Frontal cortex (tissue), 4 donors: ENCODE measurements around the gene KRT82. TPM values are rescaled to one million over a fixed set of nuclear protein-coding genes. Genes with fewer than 3 reads are reported as not detected.

Source experiments
- DNase-seq, 2 donors: peaks; one replicate each; pipeline ENCODE4 v3.0.0; 2012; ENCODE audit warnings: low spot score in 2 of 2
- FAIRE-seq: peaks from 2 replicates; lab custom pipeline; 2012; peaks lifted over from hg19 to GRCh38; lab: Jason Lieb, UNC
- total RNA-seq: library from RNA; depleted of rRNA; stranded (reverse); fragments of >200 nt; gene quantifications from one replicate; pipeline ENCODE4 v1.2.3, GENCODE V29; 2014
- donor health status: control.
- donor health status: control.
- donor health status: control.

KRT82 gene
- total RNA-seq, 1 donor from 2014 or later = not detected

GRCh38 chr12:52389313-52390207, 16.6 kb downstream of the KRT82 start:
- no peak for DNase-seq
- FAIRE-seq = no peak

- FAIRE-seq = no peak
Observed at GRCh38 chr12:52387859-52388258, 18.3 kb downstream of the KRT82 start.

GRCh38 chr12:52385226-52385702, 20.9 kb downstream of the KRT82 start, which contains the start of gene KRT84:
KRT84 (minus strand) TSS chr12:52385652; CDS start chr12:52385585, 67 bp downstream.
- DNase-seq (no peak), FAIRE-seq (no peak)

More at GRCh38 chr12:52387859-52388258, 18.3 kb downstream of the KRT82 start:
- no peak for DNase-seq

GRCh38 chr12:52383331-52383730, 22.8 kb downstream of the KRT82 start:
- FAIRE-seq = no peak
- DNase-seq = no peak

GRCh38 chr12:52382854-52383253, 23.3 kb downstream of the KRT82 start:
- FAIRE-seq (no peak), DNase-seq (no peak)

GRCh38 chr12:52381206-52381605, 24.9 kb downstream of the KRT82 start:
- FAIRE-seq (no peak), DNase-seq (no peak)

GRCh38 chr12:52380271-52380694, 25.9 kb downstream of the KRT82 start:
- FAIRE-seq (no peak), DNase-seq (peak in 1 of 2 donors; percentile 38)

- FAIRE-seq (no peak), DNase-seq (no peak)
Observed at GRCh38 chr12:52379536-52379935, 26.6 kb downstream of the KRT82 start.

- no peak for DNase-seq
- no peak for FAIRE-seq
Observed at GRCh38 chr12:52378091-52378490, 28.0 kb downstream of the KRT82 start.

GRCh38 chr12:52377266-52377665, 28.9 kb downstream of the KRT82 start:
- FAIRE-seq = no peak
- DNase-seq = no peak

GRCh38 chr12:52372216-52373154, 33.6 kb downstream of the KRT82 start:
- no peak for FAIRE-seq
- DNase-seq = peak; percentile 84 to 89

GRCh38 chr12:52371716-52372115, 34.4 kb downstream of the KRT82 start:
- FAIRE-seq (no peak), DNase-seq (no peak)

- FAIRE-seq (no peak), DNase-seq (peak; percentile 63 to 67)
Observed at GRCh38 chr12:52370926-52371608, 35.1 kb downstream of the KRT82 start.

- DNase-seq (no peak), FAIRE-seq (no peak)
Observed at GRCh38 chr12:52369809-52370208, 36.3 kb downstream of the KRT82 start.

GRCh38 chr12:52369211-52369610, 36.9 kb downstream of the KRT82 start:
- no peak for FAIRE-seq

GRCh38 chr12:52368508-52368907, 37.6 kb downstream of the KRT82 start:
- FAIRE-seq (no peak), DNase-seq (no peak)

More at GRCh38 chr12:52369211-52369610, 36.9 kb downstream of the KRT82 start:
- no peak for DNase-seq

GRCh38 chr12:52367876-52368275, 38.3 kb downstream of the KRT82 start:
- FAIRE-seq = no peak

GRCh38 chr12:52366738-52367485, 39.2 kb downstream of the KRT82 start, which contains the start of gene KRT85:
KRT85 (minus strand) TSS chr12:52367481; CDS start chr12:52367405, 76 bp downstream.
- FAIRE-seq (no peak), DNase-seq (no peak)

More at GRCh38 chr12:52367876-52368275, 38.3 kb downstream of the KRT82 start:
- DNase-seq = no peak
